HG02970 (cell line): Measurements from ENCODE around the gene CCNY.
"Not testable (repeated sequence)": the region's sequence is repeated elsewhere in the genome, so short reads cannot be mapped to it uniquely, and the experiment has no call there.

Source experiments
- ATAC-seq: cut with Tn5 transposase; IDR thresholded peaks from one replicate; pipeline ENCODE4 v1.9.1; 2021; ENCODE audit warnings: mild to moderate bottlenecking, moderate library complexity, moderate number of reproducible peaks; ENCODE audit not compliant: unreplicated experiment, low FRiP score

The CCNY gene

DNA sequence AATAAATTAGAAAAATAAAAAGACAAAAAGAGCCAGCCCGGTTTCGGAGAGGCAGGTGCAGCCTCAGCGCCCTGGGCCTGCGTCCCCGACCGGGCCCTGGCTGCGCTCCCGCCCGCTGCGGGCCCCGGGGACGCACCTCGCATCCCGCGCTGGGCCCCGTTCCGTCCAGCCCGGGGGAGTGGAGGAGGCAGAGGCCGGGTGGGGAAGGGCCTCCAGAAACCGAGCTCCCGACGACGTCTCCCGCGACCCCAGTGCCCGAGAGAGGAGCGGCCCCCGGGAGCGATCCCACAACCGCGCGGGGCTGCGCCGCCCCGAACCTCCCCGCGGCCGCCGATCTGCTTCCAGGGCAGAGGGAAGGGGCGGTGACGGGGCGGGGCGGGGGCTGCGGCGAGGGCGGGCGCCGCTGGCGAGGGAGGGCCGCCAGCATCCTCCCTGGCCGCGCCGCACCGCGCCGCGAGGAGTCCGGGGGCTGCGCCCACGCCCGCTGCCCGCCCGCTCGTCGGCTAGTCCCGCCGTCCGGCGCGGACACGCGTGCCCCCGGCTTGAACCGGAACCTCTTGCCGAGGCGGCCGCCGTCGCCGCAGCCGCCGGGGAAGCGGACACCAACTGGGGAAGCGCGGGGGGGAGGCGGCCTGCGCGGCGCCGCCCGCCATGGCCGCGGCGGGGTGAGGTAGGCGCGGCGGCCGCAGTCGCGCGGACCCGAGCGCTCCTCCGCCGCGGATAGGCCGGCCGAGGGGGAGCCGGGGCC, at the start of gene CCNY:
Gene CCNY, plus strand, starts transcription at position 426 of the 748 bp plus-strand sequence. CDS start 545 bp downstream, outside the sequence.
- peak; percentile 58 for ATAC-seq

DNA sequence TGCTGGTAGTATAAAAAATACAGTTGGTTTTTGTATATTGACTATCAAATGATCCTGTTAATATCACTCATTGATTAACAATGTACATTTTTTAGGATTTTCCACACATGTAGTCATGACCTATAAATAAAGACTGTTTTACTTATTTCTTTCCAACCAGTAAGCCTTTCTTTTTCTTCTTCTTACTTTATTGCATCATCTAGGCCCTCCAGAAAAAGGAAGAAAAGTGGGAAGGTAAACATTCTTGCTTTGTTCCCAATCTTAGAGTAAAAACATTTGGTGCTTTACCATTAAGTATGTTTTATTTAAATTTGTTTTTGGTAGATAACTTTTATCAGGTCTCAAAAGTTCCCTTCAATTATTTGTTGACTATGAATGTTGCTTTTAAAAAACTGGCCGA, 47.1 kb upstream of the CCNY start:
- ATAC-seq: no peak

DNA sequence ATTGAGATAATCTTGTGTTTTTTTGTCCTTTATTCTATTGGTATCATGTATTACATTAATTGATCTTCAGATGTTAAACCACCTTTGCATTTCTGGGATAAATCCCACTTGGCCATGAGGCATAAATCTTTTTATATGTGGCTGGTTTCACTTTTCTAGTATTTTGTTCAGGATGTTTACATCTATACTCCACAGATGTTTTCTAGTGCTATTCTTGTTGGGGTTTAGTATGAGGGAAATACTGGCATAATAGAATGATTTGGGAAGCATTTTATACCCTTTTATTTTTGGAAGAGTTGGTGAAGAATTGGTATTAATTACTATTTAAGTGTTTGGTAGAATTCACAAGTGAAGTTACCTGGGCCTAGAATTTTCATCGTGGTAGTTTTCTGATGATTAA, 41.8 kb upstream of the CCNY start:
- ATAC-seq: no peak

DNA sequence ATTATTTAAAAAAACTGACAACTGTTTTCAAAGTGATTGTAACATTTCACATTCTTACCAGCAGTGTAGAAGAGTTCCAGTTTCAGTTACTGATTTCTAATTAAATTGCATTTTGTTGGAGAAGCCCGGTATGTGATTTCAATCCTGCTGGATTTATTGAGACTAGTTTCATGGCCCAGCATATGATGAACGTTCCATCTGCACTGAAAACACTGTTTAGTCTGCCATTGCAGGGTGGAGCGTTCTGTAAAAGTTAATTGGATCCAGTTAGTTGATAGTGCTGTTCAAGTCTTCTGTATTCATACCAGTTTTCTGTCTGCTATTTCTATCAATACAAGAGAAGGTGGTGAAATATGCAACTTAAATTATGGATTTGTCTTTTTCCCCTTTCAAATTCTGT, 37.3 kb upstream of the CCNY start:
- no peak for ATAC-seq

DNA sequence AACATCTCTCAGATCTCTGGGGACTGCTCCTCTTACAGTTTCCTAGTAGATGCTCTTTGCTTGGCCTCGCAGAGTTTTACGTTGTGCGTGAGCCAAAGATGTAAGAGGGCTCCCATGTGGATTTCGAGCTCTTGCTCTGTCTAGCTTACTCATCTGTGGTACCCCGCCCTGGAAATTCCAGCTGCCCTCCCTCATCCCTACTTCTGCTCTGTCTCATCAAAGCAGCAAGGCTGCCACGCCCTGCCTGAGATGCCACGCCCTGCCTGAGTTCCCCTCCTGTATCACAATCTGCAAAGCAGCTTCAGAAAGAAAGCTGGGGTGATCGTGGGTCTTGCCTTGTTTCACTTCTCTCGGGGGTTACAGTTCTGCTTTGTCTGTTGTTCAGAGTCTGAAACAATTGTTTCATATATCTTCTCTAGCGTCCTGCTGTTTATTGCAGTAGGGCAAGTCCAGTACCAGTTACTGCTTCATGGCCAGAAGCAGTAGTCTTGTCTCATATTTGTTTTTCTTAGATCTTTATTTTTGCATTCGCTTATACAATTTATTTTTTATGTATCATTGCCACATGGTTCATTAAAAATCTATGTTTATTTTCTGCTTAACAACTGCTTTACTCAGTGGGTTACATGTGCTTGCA, 36.1 kb upstream of the CCNY start:
- ATAC-seq: no peak

DNA sequence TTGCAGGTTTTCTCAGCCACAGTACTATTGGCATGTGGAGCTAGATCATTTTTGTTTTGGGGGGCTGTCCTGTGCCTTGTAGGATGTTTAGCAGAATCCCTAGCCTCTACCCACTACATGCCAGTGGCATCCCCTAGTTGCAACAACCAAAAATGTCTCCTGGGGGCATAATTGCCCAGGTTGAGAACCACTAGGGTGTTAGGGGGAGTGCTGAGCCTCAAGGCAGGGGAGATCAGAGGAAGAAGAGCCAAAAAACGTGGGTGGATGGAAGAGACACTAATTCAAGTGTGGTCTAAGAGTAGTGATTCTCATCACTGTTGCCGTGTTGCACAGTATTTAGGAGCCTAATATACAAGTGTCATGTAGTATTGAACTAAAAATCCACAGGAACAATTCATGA, 31.7 kb upstream of the CCNY start:
- ATAC-seq: no peak

DNA sequence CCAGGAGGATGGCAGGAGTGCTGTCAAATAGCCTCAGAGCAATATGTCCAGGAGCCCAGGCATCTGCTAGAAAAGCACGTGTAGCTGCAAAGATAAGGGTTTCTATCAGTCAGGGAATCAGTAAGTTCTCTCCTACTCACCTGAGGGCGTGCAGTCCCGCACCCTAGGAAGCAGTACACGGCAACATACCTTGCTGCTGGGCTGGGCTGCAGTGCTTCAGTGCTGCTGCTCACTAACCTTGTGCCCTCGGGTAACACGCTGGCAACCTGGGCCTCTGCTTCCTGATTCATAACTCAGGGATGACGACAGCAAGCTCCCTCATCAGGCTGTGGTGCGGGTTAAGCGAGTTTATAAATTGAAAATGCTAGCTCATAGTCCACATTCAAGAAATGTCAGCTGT, 29.5 kb upstream of the CCNY start:
- no peak for ATAC-seq

DNA sequence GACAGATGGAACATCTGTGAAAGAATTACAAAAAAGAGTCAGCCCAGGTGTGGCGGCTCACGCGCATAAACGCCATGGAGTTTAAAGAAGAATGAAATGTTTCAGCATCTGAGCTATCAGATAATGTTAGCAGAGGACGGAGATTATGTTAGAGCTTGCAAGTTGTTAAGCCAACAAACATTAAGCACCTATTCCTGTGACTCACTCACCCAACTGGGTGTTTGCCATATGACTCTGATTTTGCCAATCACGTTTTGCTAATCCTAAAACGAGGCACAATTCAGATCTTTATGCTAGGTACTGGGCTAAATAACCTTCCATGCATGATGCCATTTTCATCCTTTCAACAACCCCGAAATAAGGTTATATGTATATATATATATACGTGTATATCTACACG, 29.0 kb upstream of the CCNY start:
- no peak for ATAC-seq

DNA sequence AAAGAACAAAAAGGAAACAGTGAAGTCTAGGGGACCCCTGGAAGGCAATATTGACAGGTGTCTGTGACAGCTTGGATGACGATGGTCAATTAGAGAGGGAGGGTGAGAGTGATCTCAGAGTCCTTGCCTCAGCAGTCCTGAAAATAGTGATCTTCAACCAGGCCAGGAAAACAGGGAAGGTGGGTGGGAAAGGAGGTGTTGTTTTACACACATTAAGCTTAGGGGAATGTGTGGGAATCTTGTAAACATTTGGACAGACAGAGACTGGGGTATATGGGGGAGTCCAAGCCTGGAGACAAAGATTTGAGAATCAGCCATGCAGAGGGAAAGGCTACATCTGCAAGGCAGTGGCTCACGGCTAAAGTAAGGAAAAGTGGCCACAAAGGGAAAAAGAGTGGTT, 27.5 kb upstream of the CCNY start:
- ATAC-seq: no peak

DNA sequence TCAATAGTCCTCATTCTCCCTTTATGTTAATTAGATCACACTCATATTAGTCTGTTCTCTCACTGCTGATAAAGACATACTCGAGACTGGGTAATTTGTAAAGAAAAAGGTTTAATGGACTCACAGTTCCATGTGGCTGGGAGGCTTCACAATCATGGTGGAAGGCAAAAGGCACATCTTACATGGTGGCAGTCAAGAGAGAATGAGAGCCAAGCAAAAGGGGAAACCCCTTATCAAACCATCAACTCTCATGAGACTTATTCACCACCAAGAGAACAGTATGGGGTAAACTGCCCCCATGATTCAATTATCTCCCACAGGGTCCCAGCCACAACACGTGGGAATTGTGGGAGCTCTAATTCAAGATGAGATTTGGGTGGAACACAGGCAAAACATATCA, 22.2 kb upstream of the CCNY start:
- not testable (repeated sequence) for ATAC-seq

DNA sequence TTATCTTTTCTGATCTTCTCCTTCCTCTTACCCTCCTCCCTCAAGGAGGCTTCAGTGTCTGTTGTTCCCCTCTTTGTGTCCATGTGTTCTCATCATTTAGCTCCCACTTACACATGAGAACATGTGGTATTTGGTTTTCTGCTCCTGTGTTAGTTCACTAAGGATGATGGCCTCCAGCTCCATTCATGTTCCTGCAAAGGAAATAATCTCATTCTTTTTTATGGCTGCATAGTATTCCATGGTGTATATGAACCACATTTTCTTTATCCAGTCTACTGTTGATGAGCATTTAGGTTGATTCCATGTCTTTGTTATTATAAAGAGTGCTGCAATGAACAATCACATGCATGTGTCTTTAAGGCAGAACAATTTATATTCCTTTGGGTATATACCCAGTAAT, 21.1 kb upstream of the CCNY start:
- not testable (repeated sequence) for ATAC-seq

DNA sequence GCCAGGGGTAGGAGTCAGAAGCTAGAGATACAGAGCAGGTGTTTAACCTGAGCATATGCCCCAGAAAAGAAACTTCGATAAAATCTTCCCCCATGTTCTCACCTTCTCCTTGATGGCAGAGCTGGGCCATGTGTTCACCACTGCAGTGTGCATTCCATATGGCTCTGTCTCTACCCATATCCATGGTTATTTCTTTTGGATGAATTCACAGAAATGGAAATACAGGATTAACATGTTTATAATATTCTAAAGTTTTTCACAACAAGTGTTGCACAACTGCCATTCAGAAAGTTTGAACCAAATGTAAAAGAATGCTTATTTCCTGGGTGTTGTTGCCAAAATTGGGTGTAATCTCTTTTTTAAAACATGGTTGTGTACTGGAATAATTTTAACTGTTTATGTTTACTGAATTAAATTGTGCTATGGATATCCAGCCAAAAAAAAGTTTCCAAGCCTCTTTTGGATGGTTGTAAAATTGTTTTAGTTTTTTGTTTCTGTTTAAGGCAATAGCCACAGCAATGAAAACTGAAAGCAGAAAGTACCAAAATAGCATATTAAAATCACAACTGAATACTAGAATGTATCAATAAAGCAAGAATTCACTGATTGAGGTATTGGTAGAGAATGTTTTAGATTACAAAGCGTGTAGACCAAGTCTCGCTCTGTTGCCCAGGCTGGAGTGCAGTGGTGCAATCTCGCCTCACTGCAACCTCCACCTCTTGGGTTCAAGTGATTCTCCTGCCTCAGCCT, 19.9 kb upstream of the CCNY start:
- ATAC-seq: no peak

DNA sequence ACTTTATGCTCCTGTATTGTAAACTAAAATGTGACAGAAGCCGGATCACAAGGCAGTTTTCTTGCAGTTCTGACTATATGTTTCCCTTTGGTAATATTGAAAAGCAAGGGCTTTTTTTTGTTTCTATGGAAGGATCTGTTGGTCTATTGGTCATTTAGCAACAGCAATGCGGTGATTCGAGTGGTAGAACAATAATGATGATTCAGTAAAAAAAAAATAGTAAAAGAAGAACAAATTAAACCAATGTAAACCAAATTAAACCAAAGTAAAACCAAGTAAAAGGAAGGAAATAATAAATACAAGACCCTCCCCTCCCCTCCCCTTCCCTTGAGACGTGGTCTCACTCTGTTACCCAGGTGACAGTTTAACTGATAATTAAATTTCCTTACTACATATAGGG, 17.8 kb upstream of the CCNY start:
- ATAC-seq: no peak

DNA sequence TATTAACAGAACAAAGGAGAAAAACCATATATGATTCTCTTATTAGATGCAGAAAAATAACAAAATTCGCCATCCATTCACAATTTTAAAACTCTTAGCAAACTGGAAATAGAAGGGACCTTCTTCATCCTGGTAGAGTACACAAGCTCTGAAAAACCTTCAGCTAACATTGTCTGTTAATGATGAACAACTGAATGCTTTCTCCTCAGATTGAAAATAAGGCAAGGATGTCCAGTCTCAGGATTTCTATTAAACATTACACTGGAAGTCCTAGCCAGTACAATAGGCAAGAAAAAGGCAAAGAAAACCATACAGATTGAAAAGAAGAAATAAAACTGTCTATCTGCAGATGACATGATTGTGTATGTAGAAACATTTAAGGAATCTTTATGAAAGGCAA, 16.0 kb upstream of the CCNY start:
- no peak for ATAC-seq

DNA sequence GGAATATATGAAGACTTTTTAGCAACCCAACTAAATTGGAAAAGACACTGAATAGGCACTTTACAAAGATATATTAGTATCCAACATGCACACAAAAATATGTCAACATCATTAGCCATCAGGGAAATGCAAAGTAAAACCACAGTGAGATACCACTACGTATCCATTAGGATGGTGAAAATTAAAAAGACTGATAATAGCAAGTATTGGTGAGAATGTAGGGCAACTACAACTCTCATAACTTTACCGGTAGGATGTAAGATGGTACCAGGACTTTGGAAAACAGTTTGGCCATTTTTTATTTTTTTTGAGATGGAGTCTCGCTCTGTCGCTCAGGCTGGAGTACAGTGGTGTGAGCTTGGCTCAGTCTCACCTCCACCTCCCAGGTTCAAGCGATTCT, 13.7 kb upstream of the CCNY start:
- ATAC-seq: no peak

DNA sequence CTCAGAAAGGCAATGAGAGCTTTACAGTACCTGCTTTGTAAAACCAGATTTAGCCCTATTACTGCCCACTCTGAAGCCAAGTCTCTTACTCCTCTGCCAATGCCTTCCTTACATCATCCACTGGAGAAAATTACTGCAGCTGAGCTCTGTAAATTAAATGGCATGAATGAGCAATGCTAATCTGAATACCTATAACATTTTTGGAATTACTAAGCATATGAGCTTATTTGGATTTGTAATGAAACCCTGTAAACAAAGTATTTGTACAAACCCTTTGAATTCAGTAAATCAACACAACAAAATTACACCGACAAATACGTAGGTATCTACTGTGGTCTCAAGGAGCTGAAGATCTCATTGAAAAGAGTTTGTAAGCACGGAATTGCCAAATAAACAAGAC, 12.1 kb upstream of the CCNY start:
- no peak for ATAC-seq

DNA sequence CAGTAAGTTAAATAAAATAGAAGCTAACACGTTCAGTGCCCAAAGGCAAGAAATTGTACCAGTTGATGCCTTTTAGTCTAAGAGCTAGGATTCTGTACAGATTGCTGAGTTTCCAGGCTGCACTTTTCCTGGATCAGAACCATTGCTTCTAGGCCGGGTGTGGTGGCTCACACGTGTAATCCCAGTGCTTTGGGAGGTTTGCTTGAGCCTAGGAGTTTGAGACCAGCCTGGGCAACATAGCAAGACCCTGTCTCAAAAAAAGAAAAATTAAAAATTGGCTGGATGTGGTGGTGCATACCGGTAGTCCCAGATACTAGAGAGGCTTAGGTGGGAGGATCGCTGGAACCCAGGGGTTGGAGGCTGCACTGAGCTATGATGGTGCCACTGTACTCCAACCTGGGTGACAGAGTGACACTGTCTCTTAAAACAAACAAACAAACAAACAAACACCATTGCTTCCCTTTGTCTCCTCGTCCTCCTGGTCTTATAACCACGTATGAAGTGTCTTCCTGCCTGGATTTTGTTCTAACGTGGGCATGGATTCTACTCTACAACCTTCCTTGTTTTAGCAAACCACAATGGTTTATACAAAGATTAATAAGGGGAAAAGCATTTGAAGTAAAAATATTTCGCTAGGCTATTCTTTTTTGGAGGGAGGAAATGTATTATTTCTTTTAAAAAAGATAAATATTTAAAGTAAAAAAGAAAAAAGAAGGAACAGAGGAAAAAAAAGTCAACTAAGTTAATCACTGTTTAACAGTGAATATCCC, 9.7 kb upstream of the CCNY start:
- ATAC-seq: no peak

DNA sequence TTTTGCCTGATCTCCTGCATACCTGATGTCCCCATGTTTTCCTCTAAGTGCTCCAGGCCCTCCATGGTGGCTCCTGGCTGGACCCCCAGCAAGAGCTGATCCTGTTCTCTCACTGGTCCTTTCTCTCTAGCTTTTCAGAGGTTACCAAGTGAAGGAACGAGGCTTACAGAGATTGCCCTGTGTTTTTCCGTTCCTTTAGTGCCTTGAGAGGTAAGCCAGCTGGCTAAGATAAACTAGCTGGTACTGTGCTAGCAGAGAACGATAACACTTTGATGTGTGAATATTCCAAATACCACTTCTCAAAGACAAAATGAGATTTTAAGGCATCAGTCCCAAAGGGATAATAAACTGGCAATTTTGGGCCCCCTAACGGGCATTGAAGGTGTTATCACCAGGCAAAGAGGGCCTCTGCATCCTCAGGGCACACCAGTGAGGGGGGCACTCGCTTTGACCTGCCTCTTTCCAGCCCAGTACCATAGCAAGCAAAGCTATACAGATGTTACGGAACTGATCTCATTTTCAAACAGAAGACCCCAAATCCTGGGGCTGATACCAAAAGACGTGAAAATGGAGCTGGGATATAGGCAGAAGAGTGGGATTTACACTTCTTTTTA, 8.4 kb upstream of the CCNY start:
- no peak for ATAC-seq

DNA sequence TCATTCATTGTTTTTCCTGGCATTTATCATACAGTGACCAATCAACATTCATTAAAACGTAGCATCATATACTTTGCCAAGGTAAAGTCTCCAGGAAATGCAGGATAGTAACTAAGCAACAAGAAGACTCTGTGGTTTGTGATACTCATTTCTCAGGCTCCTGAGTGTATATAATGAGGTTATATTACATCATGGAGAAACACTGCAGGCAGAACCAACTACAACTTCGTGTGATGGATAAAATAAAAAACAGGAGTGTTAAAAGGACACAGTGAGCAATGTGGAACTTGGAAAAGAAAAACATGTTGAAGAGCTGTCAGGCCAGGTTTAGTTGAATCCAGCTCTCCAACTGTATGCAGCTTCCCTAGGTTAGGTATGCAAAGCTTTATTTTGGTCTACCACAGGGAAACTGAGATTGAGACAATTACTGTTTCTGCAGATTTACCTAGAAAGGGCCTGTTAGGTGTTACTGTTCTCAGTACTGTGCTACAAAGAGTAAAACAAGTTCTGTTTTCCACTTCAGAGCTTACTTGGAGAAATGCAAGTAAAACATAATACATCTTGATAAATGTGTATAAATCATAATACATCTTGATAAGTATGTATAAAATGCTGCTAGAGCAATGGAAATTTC, 7.8 kb upstream of the CCNY start:
- ATAC-seq: no peak

DNA sequence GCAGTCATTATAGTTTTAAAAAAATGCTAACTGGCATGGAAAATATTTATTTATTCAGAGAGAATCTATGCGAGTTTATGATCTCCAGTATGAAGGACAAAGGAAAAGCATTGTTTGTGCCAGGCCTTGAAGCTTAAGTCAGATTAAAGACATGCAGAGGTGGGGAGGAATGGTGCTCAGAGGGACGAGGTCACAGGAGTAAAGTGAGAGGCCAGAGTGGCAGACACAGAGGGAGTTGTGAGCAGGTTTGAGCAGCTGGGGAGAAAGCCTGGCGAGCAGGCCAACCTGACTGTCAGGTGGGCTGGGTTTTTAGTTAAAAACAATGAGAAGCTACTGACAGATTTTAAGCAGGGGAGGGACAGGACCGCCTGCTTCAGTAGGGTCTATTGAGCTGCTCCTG, 6.8 kb upstream of the CCNY start:
- no peak for ATAC-seq
